Activated T-helper 2 cell treated with anti-CD3 and anti-CD28 coated beads, Interferon-gamma antibody, Interleukin-2, Interleukin-4, amounts not matched to agents 10 μg/mL and 5 μg/mL and 100 μg/mL, durations not matched to agents 14 hours and 24 hours and 36 hours (primary cell): ENCODE results near the gene LRPPRC. TPM values are rescaled to one million over a fixed set of nuclear protein-coding genes. Genes with fewer than 3 reads are reported as not detected.
A peak's percentile ranks its signal among the peaks of the same experiment; 100 is the strongest.

Experiments
- DNase-seq: peaks from one replicate; pipeline ENCODE4 v3.0.0; 2021; ENCODE audit warnings: low spot score
- H3K27ac Mint-ChIP-seq: one replicate; pipeline ENCODE4 v1.8.0; 2021; ENCODE audit warnings: mixed read lengths
- H3K27me3 Mint-ChIP-seq: one replicate; pipeline ENCODE4 v1.8.0; 2021; ENCODE audit warnings: low read depth, mixed read lengths
- H3K36me3 Mint-ChIP-seq: one replicate; pipeline ENCODE4 v1.8.0; 2021; ENCODE audit warnings: low read depth, mixed read lengths
- H3K4me1 Mint-ChIP-seq: one replicate; pipeline ENCODE4 v1.8.0; 2021; ENCODE audit warnings: low read depth, mixed read lengths
- H3K4me3 Mint-ChIP-seq: one replicate; pipeline ENCODE4 v1.8.0; 2021; ENCODE audit warnings: low read depth, mild to moderate bottlenecking, moderate library complexity, mixed read lengths
- H3K9me3 Mint-ChIP-seq: one replicate; pipeline ENCODE4 v1.8.0; 2021; ENCODE audit warnings: mixed read lengths
- intact Hi-C: fragments of 100-400 bp; cut with micrococcal nuclease; formaldehyde crosslinking; loops from one replicate; pipeline ENCODE4 v1.15.1; 2023
- total RNA-seq: library from RNA; stranded (reverse); gene quantifications from 2 replicates; pipeline ENCODE4 v1.2.3, GENCODE V29; 2022

LRPPRC gene
- total RNA-seq, 1 donor from 2014 or later, result 161 TPM

DNA sequence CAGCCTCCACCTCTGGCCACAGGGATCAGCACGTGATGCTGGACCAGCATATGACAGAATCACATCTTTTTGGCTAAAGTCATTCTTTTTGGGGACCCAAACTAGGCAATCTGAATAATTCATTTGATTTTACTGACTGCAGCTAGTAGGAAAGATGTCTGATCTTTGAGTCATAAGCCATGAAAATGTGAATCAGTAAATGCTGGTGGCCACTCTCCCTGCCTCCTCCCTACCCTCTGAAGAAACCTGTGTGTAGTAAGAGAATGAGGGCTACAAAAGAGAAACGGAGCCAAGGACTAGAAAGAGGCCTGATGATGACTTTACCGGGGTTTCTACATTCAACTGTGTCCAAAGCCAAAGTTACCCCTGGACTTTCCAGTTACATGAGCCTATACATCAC is 10.1 kb upstream of the LRPPRC start:
- DNase-seq, result no peak
- intact Hi-C loops, result no loop called here
- Mint-ChIP-seq H3K4me3 (no peak overlapping the region), H3K9me3 (no peaks in the 10 kb centered on the region), H3K36me3 (no peaks in the 10 kb centered on the region), H3K4me1 (peaks cover 10% of the 10 kb centered on the region), H3K27me3 (peaks cover 13% of the 10 kb centered on the region), H3K27ac (no peak overlapping the region)

DNA sequence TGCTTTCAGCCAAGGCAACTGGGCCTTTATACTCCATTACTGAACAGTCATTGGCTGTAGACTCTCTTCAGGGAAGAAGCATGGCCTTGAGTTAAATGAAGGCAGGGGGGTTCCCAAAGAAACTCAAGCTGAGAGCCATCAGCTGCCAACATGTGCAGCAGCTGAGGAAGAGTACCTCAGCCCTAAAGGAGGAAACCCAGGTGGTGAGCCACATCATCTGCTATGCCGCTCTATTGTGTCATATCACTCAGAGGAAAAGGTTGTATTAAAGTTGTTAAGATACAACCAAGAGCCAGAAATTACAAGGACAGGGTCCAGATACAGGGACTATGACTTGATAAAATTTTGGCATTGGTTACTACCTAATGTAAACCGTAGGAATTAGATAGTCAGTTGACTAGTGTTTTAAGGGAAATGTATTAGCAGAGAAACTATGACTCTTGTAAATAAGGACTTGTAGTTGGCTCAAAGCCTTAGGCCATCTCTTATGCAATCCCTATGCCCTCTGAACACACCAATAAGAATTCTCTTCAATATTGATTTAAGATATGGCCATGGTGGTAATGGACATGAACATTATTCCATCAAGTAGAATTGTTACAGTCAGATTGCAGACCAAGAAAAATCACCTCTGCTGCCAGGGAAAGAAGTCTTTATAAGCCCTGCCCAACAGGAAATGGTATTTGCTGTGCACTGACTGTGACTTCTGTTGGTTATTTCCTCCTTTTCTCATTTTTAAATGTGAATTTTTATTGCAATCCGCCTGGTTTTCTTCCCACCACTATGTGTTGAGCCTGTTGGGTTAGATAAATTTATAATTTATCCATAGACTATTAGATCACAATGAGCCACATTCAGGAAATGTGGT is 9.2 kb upstream of the LRPPRC start:
- Mint-ChIP-seq H3K27ac (no peak overlapping the region), H3K36me3 (no peaks in the 10 kb centered on the region), H3K4me3 (no peak overlapping the region), H3K27me3 (peaks cover 13% of the 10 kb centered on the region), H3K9me3 (no peaks in the 10 kb centered on the region), H3K4me1 (peaks cover 10% of the 10 kb centered on the region)
- no peak for DNase-seq
- intact Hi-C loops, result no loop called here

- Mint-ChIP-seq H3K4me3 (no peak overlapping the region), H3K27me3 (peaks cover 11% of the 10 kb centered on the region), H3K36me3 (no peaks in the 10 kb centered on the region), H3K27ac (no peak overlapping the region), H3K9me3 (no peaks in the 10 kb centered on the region), H3K4me1 (peaks cover 12% of the 10 kb centered on the region)
- DNase-seq, result no peak
- intact Hi-C loops, result no loop called here
Measured at GRCh38 chr2:44001716-44002115, 5.9 kb upstream of the LRPPRC start.

GRCh38 chr2:43998263-43998662 is 2.5 kb upstream of the LRPPRC start:
- H3K27me3 Mint-ChIP-seq, result peaks cover 11% of the 10 kb centered on the region
- DNase-seq, result no peak
- H3K27ac Mint-ChIP-seq, result no peak overlapping the region
- no peaks in the 10 kb centered on the region for H3K9me3 Mint-ChIP-seq
- intact Hi-C loops, result loop anchor here (5.0 to 10.0 kb wide), 2 partner anchors 169 to 363 kb away; partner anchors contain the start of genes PLEKHH2 and PPM1B
- peaks cover 20% of the 10 kb centered on the region for H3K36me3 Mint-ChIP-seq
- peaks cover 15% of the 10 kb centered on the region for H3K4me1 Mint-ChIP-seq
- H3K4me3 Mint-ChIP-seq, result peak overlapping the region; percentile 9

- Mint-ChIP-seq H3K36me3 (peaks cover 59% of the 10 kb centered on the region), H3K27ac (peak overlapping the region; percentile 30), H3K4me1 (peaks cover 42% of the 10 kb centered on the region), H3K4me3 (peak overlapping the region; percentile 93), H3K9me3 (no peaks in the 10 kb centered on the region), H3K27me3 (no peaks in the 10 kb centered on the region)
- intact Hi-C loops, result loop anchor here (10.0 kb wide), 1 partner anchor 359 kb away; the partner anchor contains the start of gene PLEKHH2
- DNase-seq, result no peak
Measured at GRCh38 chr2:43993437-43993836, 2.4 kb downstream of the LRPPRC start.

DNA sequence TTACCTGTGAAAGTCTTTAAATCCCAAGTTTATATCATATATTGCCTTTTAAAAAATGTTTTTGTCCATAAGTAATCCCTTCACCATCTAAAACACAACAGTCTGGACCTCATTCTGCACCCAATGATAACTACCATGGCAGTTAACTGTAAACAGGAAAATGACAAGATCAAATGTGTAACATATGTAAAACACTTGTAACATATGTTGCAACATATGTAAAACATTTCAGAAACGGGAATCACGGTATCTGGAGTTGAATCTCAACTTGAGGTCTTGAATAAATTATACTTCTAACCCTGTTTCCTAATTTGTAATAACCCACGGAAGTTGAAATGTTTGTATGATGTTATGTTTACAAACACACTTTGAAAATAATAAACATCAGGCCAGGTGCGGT is 6.2 kb downstream of the LRPPRC start:
- no peak for DNase-seq
- intact Hi-C loops, result no loop called here
- Mint-ChIP-seq H3K27me3 (no peaks in the 10 kb centered on the region), H3K9me3 (no peaks in the 10 kb centered on the region), H3K36me3 (peaks cover 73% of the 10 kb centered on the region), H3K4me1 (peaks cover 47% of the 10 kb centered on the region), H3K4me3 (no peak overlapping the region), H3K27ac (no peak overlapping the region)

- DNase-seq, result no peak
- H3K36me3 Mint-ChIP-seq, result peaks cover 59% of the 10 kb centered on the region
- H3K27me3 Mint-ChIP-seq, result no peaks in the 10 kb centered on the region
- no peaks in the 10 kb centered on the region for H3K9me3 Mint-ChIP-seq
- intact Hi-C loops, result no loop called here
- no peak overlapping the region for H3K4me3 Mint-ChIP-seq
- no peak overlapping the region for H3K27ac Mint-ChIP-seq
- H3K4me1 Mint-ChIP-seq, result peaks cover 34% of the 10 kb centered on the region
Measured at GRCh38 chr2:43986600-43986999, 9.2 kb downstream of the LRPPRC start.

DNA sequence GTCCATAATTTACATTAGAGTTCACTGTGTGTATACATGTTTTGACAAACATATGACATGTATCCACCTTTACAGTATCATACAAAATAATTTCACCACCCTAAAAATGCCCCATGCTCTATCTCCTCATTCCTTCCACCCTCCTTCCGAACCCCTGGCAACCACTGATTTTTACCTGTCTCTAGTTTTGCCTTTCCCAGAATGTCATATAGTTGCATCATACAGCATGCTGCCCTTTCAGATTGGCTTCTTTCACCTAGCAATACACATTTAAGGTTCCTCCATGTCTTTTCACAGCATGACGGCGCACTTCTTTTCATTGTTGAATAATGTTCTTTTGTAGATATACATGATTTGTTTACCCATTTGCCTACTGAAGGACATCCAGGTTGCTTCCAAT is 10.4 kb downstream of the LRPPRC start:
- H3K4me1 Mint-ChIP-seq, result peaks cover 32% of the 10 kb centered on the region
- H3K27me3 Mint-ChIP-seq, result no peaks in the 10 kb centered on the region
- H3K9me3 Mint-ChIP-seq, result no peaks in the 10 kb centered on the region
- no peak overlapping the region for H3K4me3 Mint-ChIP-seq
- H3K27ac Mint-ChIP-seq, result no peak overlapping the region
- H3K36me3 Mint-ChIP-seq, result peaks cover 63% of the 10 kb centered on the region
- intact Hi-C loops, result no loop called here
- no peak for DNase-seq

DNA sequence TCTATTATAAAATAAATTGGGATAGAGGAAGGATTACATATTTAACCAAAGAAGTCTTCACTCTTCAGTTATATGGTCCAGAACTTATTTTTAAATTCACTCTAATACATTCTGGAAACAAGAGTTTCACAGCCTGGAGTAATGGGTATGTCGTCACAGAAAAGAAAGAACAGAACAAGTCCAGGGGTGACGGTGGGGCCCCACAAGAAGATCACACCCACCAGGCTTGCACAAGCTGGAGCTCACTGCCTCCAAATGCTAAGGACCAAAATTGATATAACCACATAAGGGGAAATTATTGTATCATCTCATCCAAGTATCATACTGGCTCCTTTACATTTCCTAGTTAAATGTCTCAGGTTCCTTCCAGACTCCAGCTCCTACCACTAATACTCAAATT is 11.3 kb downstream of the LRPPRC start:
- DNase-seq, result no peak
- intact Hi-C loops, result loop anchor here (5.0 kb wide), 1 partner anchor 37 kb away; no protein-coding TSS in a partner anchor
- peaks cover 65% of the 10 kb centered on the region for H3K36me3 Mint-ChIP-seq
- H3K4me1 Mint-ChIP-seq, result peaks cover 28% of the 10 kb centered on the region
- H3K27ac Mint-ChIP-seq, result no peak overlapping the region
- H3K4me3 Mint-ChIP-seq, result no peak overlapping the region
- H3K9me3 Mint-ChIP-seq, result no peaks in the 10 kb centered on the region
- H3K27me3 Mint-ChIP-seq, result no peaks in the 10 kb centered on the region

DNA sequence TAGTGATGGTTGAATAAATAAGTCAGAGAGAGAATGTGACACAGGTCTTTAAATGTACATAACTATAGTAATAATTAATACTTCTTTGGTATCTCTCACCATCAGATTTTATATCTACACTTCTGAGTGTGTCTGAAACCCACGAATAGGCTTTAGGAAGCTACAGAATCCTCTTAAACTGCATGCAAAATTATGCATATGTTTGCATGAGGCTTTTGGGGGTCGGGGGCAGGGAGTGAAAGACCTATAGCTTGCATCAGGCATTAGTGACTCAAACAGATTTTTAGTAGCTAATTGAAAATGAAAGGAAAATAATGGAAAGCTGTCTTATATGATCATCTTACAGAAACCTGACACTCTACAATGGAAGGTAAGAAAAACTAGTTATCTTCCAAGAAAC is 14.9 kb downstream of the LRPPRC start:
- Mint-ChIP-seq H3K27ac (no peak overlapping the region), H3K36me3 (peaks cover 67% of the 10 kb centered on the region), H3K27me3 (no peaks in the 10 kb centered on the region), H3K4me1 (peaks cover 30% of the 10 kb centered on the region), H3K9me3 (no peaks in the 10 kb centered on the region), H3K4me3 (no peak overlapping the region)
- intact Hi-C loops, result loop anchor here (5.0 kb wide), 1 partner anchor 34 kb away; no protein-coding TSS in a partner anchor
- DNase-seq, result no peak

DNA sequence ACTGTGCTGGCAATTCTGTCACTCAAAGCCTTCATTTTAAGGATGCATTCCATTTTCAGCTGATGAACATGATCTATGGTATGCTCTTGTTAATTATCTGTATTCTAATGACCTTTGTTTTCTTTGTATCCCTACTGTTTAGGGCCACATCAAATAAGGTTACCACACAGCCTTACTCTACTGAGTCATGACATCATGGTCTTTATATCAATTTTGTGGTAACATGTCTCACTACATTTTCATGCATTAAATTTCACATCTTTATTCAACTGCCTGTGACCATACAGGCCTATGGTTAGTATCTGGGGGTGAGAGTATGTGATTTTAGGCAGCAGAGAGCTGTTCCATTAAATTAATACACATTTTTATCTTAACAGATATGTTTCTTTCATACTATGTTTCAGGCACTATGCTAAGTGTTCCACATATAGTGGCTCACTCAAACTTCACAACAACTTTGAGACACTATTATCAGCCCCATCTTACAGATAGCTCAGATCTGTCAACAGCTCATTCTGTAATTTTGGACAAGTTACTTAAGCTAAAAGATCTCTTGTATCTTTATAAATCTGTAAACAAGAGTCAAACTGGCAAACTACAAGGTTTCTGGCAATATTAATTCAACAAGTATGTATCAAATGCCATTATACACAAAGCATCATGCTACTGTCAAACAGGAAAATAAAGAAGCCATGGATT is 18.0 kb downstream of the LRPPRC start:
- Mint-ChIP-seq H3K4me1 (peaks cover 12% of the 10 kb centered on the region), H3K27ac (peak overlapping the region; percentile 60), H3K36me3 (peaks cover 74% of the 10 kb centered on the region), H3K4me3 (no peak overlapping the region), H3K27me3 (no peaks in the 10 kb centered on the region), H3K9me3 (no peaks in the 10 kb centered on the region)
- intact Hi-C loops, result no loop called here
- DNase-seq, result no peak

- no peak for DNase-seq
- no peak overlapping the region for H3K4me3 Mint-ChIP-seq
- H3K36me3 Mint-ChIP-seq, result peaks cover 71% of the 10 kb centered on the region
- H3K27ac Mint-ChIP-seq, result no peak overlapping the region
- peaks cover 2% of the 10 kb centered on the region for H3K4me1 Mint-ChIP-seq
- intact Hi-C loops, result no loop called here
- no peaks in the 10 kb centered on the region for H3K9me3 Mint-ChIP-seq
- H3K27me3 Mint-ChIP-seq, result no peaks in the 10 kb centered on the region
Measured at GRCh38 chr2:43960921-43961320, 34.9 kb downstream of the LRPPRC start.
